HCT116 (cell line): Measurements from ENCODE around the gene PLCZ1. TPM values are rescaled to one million over a fixed set of nuclear protein-coding genes. Genes with fewer than 3 reads are reported as not detected.

Source experiments
- ATAC-seq: fragments of 200-7000 bp; cut with Tn5 transposase; 2 replicates; pipeline ENCODE4 v1.9.1; 2020; ENCODE audit warnings: mild to moderate bottlenecking, moderate library complexity
- BruUV-seq: library from RNA; stranded (reverse); fragments of 400-500 nt; replicated peaks from 2 replicates; lab custom pipeline; 2021; lab: Mats Ljungman, UMichigan
- CTCF ChIA-PET: fragments of 300-600 bp; sonication (Branson Sonifier 250); formaldehyde crosslinking; loops from one replicate; lab custom pipeline; 2021; ENCODE audit warnings: antibody characterized with exemption; lab: Charles Lee
- POLR2A ChIA-PET: fragments of 300-600, 350-600 bp; sonication (Branson Sonifier 250); formaldehyde crosslinking; loops from one replicate; lab custom pipeline; 2021; ENCODE audit warnings: antibody characterized with exemption; lab: Charles Lee
- RAD21 ChIA-PET, 2 experiments: fragments of 300-600 bp; sonication (Branson Sonifier 250); formaldehyde crosslinking; loops; one replicate each; lab custom pipeline; 2023; ENCODE audit warnings: low total read pairs in 2 of 2; ENCODE audit not compliant: uncharacterized antibody in 2 of 2, unreplicated experiment in 2 of 2, low non-redundant PET in 1 of 2; lab: Charles Lee
- DNase-seq: peaks from one replicate; pipeline ENCODE4 v3.0.0-alpha.2; 2010; ENCODE audit warnings: low read depth, low spot score
- H2AFZ ChIP-seq: fragments of 200-600 bp; shearing (Covaris generic), sonication (generic); 2 replicates; pipeline ENCODE4 v1.6.1; 2017; ENCODE audit warnings: low read depth, mixed run types, mixed read lengths, antibody characterized with exemption, low read length; ENCODE audit not compliant: poor library complexity, severe bottlenecking
- H3K27ac ChIP-seq: 2 replicates; pipeline ENCODE4 v1.5.1; 2012; ENCODE audit warnings: low read depth, low read length
- H3K27me3 ChIP-seq: fragments of 200-600 bp; sonication (generic); 2 replicates; pipeline ENCODE4 v1.6.1; 2016; ENCODE audit warnings: mixed run types, low read length, mixed read lengths; ENCODE audit not compliant: insufficient read depth
- H3K36me3 ChIP-seq, 2 experiments: fragments of 200-500 bp in 1 of 2; fragments of 200-600 bp in 1 of 2; sonication (Bioruptor generic) in 1 of 2; sonication (generic) in 1 of 2; 2 replicates each; pipeline versions ENCODE4 v1.5.1 to v1.6.1; 2014 to 2016; ENCODE audit warnings: low read length in 2 of 2, inconsistent platforms in 1 of 2, mixed read lengths in 1 of 2, mixed run types in 1 of 2; ENCODE audit not compliant: insufficient read depth in 2 of 2, control insufficient read depth in 1 of 2
- H3K4me1 ChIP-seq, 2 experiments: fragments of 200-600 bp in 1 of 2; sonication (generic) in 1 of 2; 2 replicates each; pipeline versions ENCODE4 v1.5.1 to v1.6.1; 2012 to 2017; ENCODE audit warnings: low read length in 2 of 2, inconsistent platforms in 1 of 2, mild to moderate bottlenecking in 1 of 2, mixed read lengths in 1 of 2, mixed run types in 1 of 2, moderate library complexity in 1 of 2; ENCODE audit not compliant: insufficient read depth in 2 of 2, control insufficient read depth in 1 of 2
- H3K4me2 ChIP-seq: fragments of 200-600 bp; sonication (generic); 2 replicates; pipeline ENCODE4 v1.6.1; 2017; ENCODE audit warnings: mixed run types, low read length, mixed read lengths
- H3K4me3 ChIP-seq, 2 experiments: fragments of 200-600 bp in 1 of 2; sonication (generic) in 1 of 2; replicated peaks in 1 of 2; 2 replicates each; pipeline ENCODE4 v1.5.1; 2011 to 2016; ENCODE audit warnings: low read length in 2 of 2, control low read depth in 1 of 2, low read depth in 1 of 2, mild to moderate bottlenecking in 1 of 2, mixed read lengths in 1 of 2, mixed run types in 1 of 2
- H3K79me2 ChIP-seq: fragments of 200-600 bp; sonication (generic); 2 replicates; pipeline ENCODE4 v1.6.1; 2017; ENCODE audit warnings: mild to moderate bottlenecking, mixed run types, low read length, moderate library complexity, mixed read lengths; ENCODE audit not compliant: insufficient read depth
- H3K9ac ChIP-seq: fragments of 200-600 bp; sonication (generic); 2 replicates; pipeline ENCODE4 v1.6.1; 2016; ENCODE audit warnings: low read length, mixed read lengths
- H3K9me2 ChIP-seq: fragments of 200-600 bp; sonication (generic), shearing (Covaris generic); 2 replicates; pipeline ENCODE4 v1.6.1; 2017; ENCODE audit warnings: mixed run types, mild to moderate bottlenecking, moderate library complexity; ENCODE audit not compliant: insufficient read depth
- H3K9me3 ChIP-seq, 2 experiments: fragments of 200-500 bp in 1 of 2; fragments of 200-600 bp in 1 of 2; sonication (Bioruptor generic) in 1 of 2; sonication (generic) in 1 of 2; 2 replicates each; pipeline ENCODE4 v1.6.1; 2014 to 2017; ENCODE audit warnings: low read length in 2 of 2, mixed read lengths in 2 of 2, inconsistent platforms in 1 of 2, low read depth in 1 of 2, mild to moderate bottlenecking in 1 of 2, mixed run types in 1 of 2, moderate library complexity in 1 of 2; ENCODE audit not compliant: control insufficient read depth in 1 of 2, insufficient read depth in 1 of 2
- H4K20me1 ChIP-seq: fragments of 200-600 bp; sonication (generic), shearing (Covaris generic); 2 replicates; pipeline ENCODE4 v1.6.1; 2017; ENCODE audit warnings: mixed run types, mild to moderate bottlenecking, moderate library complexity; ENCODE audit not compliant: insufficient read depth
- CEBPB ChIP-seq: IDR thresholded peaks from 2 replicates; pipeline ENCODE4 v1.6.1; 2012; ENCODE audit warnings: low read depth
- EGR1 ChIP-seq: IDR thresholded peaks from 2 replicates; pipeline ENCODE4 v1.6.1; 2012; ENCODE audit warnings: low read depth
- ELF1 ChIP-seq: IDR thresholded peaks from 2 replicates; pipeline ENCODE4 v1.6.1; 2012; ENCODE audit warnings: low read depth, borderline replicate concordance
- EZH2 ChIP-seq: fragments of 200-600 bp; sonication (generic); IDR thresholded peaks from 2 replicates; pipeline ENCODE4 v1.6.1; 2017; ENCODE audit warnings: antibody characterized with exemption, mixed run types
- EZH2phosphoT487 ChIP-seq: fragments of 200-600 bp; IDR thresholded peaks from 2 replicates; pipeline ENCODE4 v1.6.1; 2018; ENCODE audit warnings: antibody characterized with exemption, borderline replicate concordance
- JUND ChIP-seq: IDR thresholded peaks from 2 replicates; pipeline ENCODE4 v1.6.1; 2012
- POLR2A ChIP-seq: IDR thresholded peaks from 2 replicates; pipeline ENCODE4 v1.7.0; 2011; ENCODE audit warnings: borderline replicate concordance; ENCODE audit not compliant: insufficient read depth, insufficient read length; ENCODE audit errors: extremely low read depth
- POLR2AphosphoS5 ChIP-seq: IDR thresholded peaks from 2 replicates; pipeline ENCODE4 v1.6.1; 2011; ENCODE audit warnings: mild to moderate bottlenecking, low read depth, low read length, moderate library complexity
- REST ChIP-seq: IDR thresholded peaks from 2 replicates; pipeline ENCODE4 v1.6.1; 2012; ENCODE audit warnings: low read depth
- SIN3A ChIP-seq: IDR thresholded peaks from 2 replicates; pipeline ENCODE4 v1.6.1; 2012; ENCODE audit warnings: low read depth
- SP1 ChIP-seq: IDR thresholded peaks from 2 replicates; pipeline ENCODE4 v1.6.1; 2012; ENCODE audit warnings: low read depth
- SRF ChIP-seq: IDR thresholded peaks from 2 replicates; pipeline ENCODE4 v1.6.1; 2012; ENCODE audit warnings: low read depth
- TCF7L2 ChIP-seq: IDR thresholded peaks from 2 replicates; pipeline ENCODE4 v1.7.0; 2011; ENCODE audit warnings: borderline replicate concordance, inconsistent platforms; ENCODE audit not compliant: insufficient read depth, insufficient read length; ENCODE audit errors: extremely low read depth
- YY1 ChIP-seq: IDR thresholded peaks from 2 replicates; pipeline ENCODE4 v1.6.1; 2011; ENCODE audit warnings: low read length, low read depth, moderate library complexity, mild to moderate bottlenecking; ENCODE audit not compliant: insufficient replicate concordance; ENCODE audit errors: extremely low read depth
- ZFX ChIP-seq: fragments of 450-650 bp; IDR thresholded peaks from 2 replicates; pipeline ENCODE4 v1.6.1; 2017
- ZNF274 ChIP-seq: fragments of 200-500 bp; sonication (Bioruptor generic); IDR thresholded peaks from 2 replicates; pipeline ENCODE4 v1.6.1; 2014; ENCODE audit warnings: mild to moderate bottlenecking, low read depth, low read length, inconsistent platforms
- intact Hi-C: fragments of 100-400 bp; cut with micrococcal nuclease; formaldehyde crosslinking; loops from 2 replicates; pipeline ENCODE4 v1.10.0; 2022
- total RNA-seq: library from RNA; stranded (reverse); gene quantifications from one replicate; pipeline ENCODE4 v1.2.1, GENCODE V29; 2021; ENCODE audit not compliant: unreplicated experiment
- TF ChIP-seq, protein P1 (sequence below): IDR thresholded peaks from 2 replicates; pipeline ENCODE4 v1.6.1; 2012
- TF ChIP-seq, protein P2 (sequence below), 3 experiments: fragments of 200-600 bp in 1 of 3; sonication (generic) in 1 of 3; IDR thresholded peaks in 2 of 3; conservative IDR thresholded peaks in 1 of 3; 2 replicates each; pipeline ENCODE4 v1.5.1; 2012 to 2017; ENCODE audit warnings: low read depth in 2 of 3, low read length in 2 of 3, antibody characterized with exemption in 1 of 3, borderline replicate concordance in 1 of 3, control low read depth in 1 of 3, mild to moderate bottlenecking in 1 of 3, mixed read lengths in 1 of 3, mixed run types in 1 of 3, moderate library complexity in 1 of 3; ENCODE audit not compliant: insufficient read depth in 1 of 3
- TF ChIP-seq, protein P3 (sequence below): IDR thresholded peaks from 2 replicates; pipeline ENCODE4 v1.6.1; 2012
- TF ChIP-seq, protein P4 (sequence below): IDR thresholded peaks from 2 replicates; pipeline ENCODE4 v1.6.1; 2011; ENCODE audit warnings: mild to moderate bottlenecking, low read length, moderate library complexity; ENCODE audit not compliant: insufficient replicate concordance; ENCODE audit errors: extremely low read depth

PLCZ1 gene
- total RNA-seq, 1 experiment from 2014 or later: not detected

DNA sequence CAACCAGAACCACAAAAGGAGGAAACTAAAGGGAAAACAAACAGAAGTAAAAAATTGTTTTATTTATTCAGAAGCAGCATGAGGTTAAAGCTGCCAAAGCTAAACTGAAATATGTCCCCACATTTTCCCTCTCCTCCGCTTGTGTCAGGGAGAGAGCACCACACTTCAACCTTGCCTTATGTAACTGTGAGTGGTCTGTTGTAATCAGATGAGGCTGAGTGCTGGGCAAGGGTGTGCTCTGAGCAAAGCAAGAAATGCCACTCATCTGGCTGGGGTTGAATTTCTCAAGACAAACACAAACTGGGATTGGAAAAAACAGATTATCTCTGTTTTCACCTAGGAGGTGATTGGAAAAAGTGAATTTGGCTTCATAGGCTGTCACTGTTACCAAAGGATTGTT, 12.3 kb upstream of the PLCZ1 start:
- H3K9me2 ChIP-seq: no peaks in the 10 kb centered on the region
- no peak overlapping the region for H3K27ac ChIP-seq
- H3K4me3 ChIP-seq: no peak overlapping the region
- no peak overlapping the region for H3K9ac ChIP-seq
- H3K4me2 ChIP-seq: no peak overlapping the region
- H3K9me3 ChIP-seq: no peaks in the 10 kb centered on the region
- ATAC-seq: no peak
- no peak overlapping the region for H2AFZ ChIP-seq
- no peaks in the 10 kb centered on the region for H3K36me3 ChIP-seq
- H3K27me3 ChIP-seq: no peaks in the 10 kb centered on the region
- ChIA-PET POLR2A (no interaction called here), RAD21 (no interaction called here), CTCF (no interaction called here)
- no peaks in the 10 kb centered on the region for H4K20me1 ChIP-seq
- intact Hi-C loops: no loop called here
- DNase-seq: no peak
- no peaks in the 10 kb centered on the region for H3K4me1 ChIP-seq
- TF ChIP-seq, protein P1, sequence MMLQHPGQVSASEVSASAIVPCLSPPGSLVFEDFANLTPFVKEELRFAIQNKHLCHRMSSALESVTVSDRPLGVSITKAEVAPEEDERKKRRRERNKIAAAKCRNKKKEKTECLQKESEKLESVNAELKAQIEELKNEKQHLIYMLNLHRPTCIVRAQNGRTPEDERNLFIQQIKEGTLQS: no peak
- TF ChIP-seq YY1: no peak
- TF ChIP-seq ZFX: no peak
- TF ChIP-seq, protein P2, sequence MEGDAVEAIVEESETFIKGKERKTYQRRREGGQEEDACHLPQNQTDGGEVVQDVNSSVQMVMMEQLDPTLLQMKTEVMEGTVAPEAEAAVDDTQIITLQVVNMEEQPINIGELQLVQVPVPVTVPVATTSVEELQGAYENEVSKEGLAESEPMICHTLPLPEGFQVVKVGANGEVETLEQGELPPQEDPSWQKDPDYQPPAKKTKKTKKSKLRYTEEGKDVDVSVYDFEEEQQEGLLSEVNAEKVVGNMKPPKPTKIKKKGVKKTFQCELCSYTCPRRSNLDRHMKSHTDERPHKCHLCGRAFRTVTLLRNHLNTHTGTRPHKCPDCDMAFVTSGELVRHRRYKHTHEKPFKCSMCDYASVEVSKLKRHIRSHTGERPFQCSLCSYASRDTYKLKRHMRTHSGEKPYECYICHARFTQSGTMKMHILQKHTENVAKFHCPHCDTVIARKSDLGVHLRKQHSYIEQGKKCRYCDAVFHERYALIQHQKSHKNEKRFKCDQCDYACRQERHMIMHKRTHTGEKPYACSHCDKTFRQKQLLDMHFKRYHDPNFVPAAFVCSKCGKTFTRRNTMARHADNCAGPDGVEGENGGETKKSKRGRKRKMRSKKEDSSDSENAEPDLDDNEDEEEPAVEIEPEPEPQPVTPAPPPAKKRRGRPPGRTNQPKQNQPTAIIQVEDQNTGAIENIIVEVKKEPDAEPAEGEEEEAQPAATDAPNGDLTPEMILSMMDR (IDR thresholded peaks at IDR 0.05 in 2 of 3, conservative IDR thresholded peaks at IDR 0.05 in 1 of 3; ENCODE audit: borderline replicate concordance in 1 of 3, insufficient read depth in 1 of 3, low read depth in 2 of 3, low read length in 2 of 3): no peak
- TF ChIP-seq JUND: no peak
- TF ChIP-seq ZNF274: no peak
- no peak for TF ChIP-seq POLR2AphosphoS5
- no peak for TF ChIP-seq SP1
- no peak for TF ChIP-seq EGR1
- TF ChIP-seq ELF1: no peak
- TF ChIP-seq EZH2: no peak
- TF ChIP-seq, protein P3, sequence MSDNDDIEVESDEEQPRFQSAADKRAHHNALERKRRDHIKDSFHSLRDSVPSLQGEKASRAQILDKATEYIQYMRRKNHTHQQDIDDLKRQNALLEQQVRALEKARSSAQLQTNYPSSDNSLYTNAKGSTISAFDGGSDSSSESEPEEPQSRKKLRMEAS: no peak
- TF ChIP-seq, protein P4, sequence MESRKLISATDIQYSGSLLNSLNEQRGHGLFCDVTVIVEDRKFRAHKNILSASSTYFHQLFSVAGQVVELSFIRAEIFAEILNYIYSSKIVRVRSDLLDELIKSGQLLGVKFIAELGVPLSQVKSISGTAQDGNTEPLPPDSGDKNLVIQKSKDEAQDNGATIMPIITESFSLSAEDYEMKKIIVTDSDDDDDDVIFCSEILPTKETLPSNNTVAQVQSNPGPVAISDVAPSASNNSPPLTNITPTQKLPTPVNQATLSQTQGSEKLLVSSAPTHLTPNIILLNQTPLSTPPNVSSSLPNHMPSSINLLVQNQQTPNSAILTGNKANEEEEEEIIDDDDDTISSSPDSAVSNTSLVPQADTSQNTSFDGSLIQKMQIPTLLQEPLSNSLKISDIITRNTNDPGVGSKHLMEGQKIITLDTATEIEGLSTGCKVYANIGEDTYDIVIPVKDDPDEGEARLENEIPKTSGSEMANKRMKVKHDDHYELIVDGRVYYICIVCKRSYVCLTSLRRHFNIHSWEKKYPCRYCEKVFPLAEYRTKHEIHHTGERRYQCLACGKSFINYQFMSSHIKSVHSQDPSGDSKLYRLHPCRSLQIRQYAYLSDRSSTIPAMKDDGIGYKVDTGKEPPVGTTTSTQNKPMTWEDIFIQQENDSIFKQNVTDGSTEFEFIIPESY: no peak
- TF ChIP-seq TCF7L2: no peak
- no peak for TF ChIP-seq SIN3A
- TF ChIP-seq SRF: no peak
- no peak for TF ChIP-seq REST
- TF ChIP-seq POLR2A: no peak
- TF ChIP-seq CEBPB: no peak
- no peak for TF ChIP-seq EZH2phosphoT487
- no peaks in the 10 kb centered on the region for H3K79me2 ChIP-seq
- no TSS peak for BruUV-seq
